Measurements from ENCODE around the gene NFIA. TPM values are rescaled to one million over a fixed set of nuclear protein-coding genes. Genes with fewer than 3 reads are reported as not detected.

NFIA gene
- total RNA-seq, 1 experiment from 2014 or later: 0.35 TPM

GRCh38 chr1:61245696-61246400, 163.5 kb downstream of the NFIA start:
- Histone ChIP-seq H3K79me2 (ENCODE audit: insufficient read depth, low read length) (no peaks in the 10 kb centered on the region), H4K8ac (replicated peaks; ENCODE audit: insufficient read length, low read depth, low read length) (no peak overlapping the region), H4K5ac (ENCODE audit: insufficient read length, low read depth, low read length) (no peak overlapping the region), H2BK20ac (ENCODE audit: low read depth, low read length, poor library complexity, severe bottlenecking) (no peak overlapping the region), H2BK12ac (ENCODE audit: insufficient read length, low read depth, low read length) (no peak overlapping the region), H2BK5ac (ENCODE audit: insufficient read length, low read length) (no peak overlapping the region), H3T11ph (ENCODE audit: low read length) (no peak overlapping the region), H3K27ac (ENCODE audit: insufficient read length, low read depth, low read length) (no peak overlapping the region), H3K23me2 (ENCODE audit: insufficient read length, low read depth, low read length, poor library complexity, severe bottlenecking) (no peaks in the 10 kb centered on the region), H3K79me1 (ENCODE audit: insufficient read depth, low read depth, low read length, poor library complexity, severe bottlenecking) (no peaks in the 10 kb centered on the region), H4K20me1 (ENCODE audit: control insufficient read depth, insufficient read depth, insufficient read length) (no peaks in the 10 kb centered on the region), H3K4me2 (ENCODE audit: insufficient read depth, insufficient read length, low read length) (no peak overlapping the region), H3K56ac (ENCODE audit: insufficient read length, low read depth, low read length) (no peak overlapping the region), H3K27me3 (ENCODE audit: insufficient read depth, low read length) (no peaks in the 10 kb centered on the region), H4K91ac (ENCODE audit: insufficient read length, low read depth, low read length) (no peak overlapping the region), H3K9me3 (ENCODE audit: control insufficient read depth, low read depth, low read length) (no peaks in the 10 kb centered on the region), H2BK120ac (ENCODE audit: low read depth, low read length, poor library complexity, severe bottlenecking) (no peak overlapping the region), H2BK15ac (ENCODE audit: low read depth, low read length) (no peak overlapping the region), H3K23ac (ENCODE audit: insufficient read length, low read depth, low read length) (no peak overlapping the region), H3K14ac (ENCODE audit: insufficient read depth, low read length) (no peak overlapping the region), H3K18ac (ENCODE audit: insufficient read length, low read depth, low read length) (no peak overlapping the region), H2AK5ac (ENCODE audit: insufficient read length, low read length) (no peak overlapping the region), H3K4me1 (ENCODE audit: insufficient read depth, low read length) (peaks cover 5% of the 10 kb centered on the region; the same call in 1 of the 2 replicates), H3K4ac (ENCODE audit: low read depth, low read length) (no peak overlapping the region), H2AFZ (ENCODE audit: low read length) (no peak overlapping the region), H3K9ac (ENCODE audit: extremely low read depth, insufficient read length, low read length) (no peak overlapping the region)
- no peak for TF ChIP-seq CTCF (conservative IDR thresholded peaks at IDR 0.05)
- Mint-ChIP-seq H3K27me3 (ENCODE audit: low read depth) (no peaks in the 10 kb centered on the region), H3K9me3 (peaks cover 0 to 10% of the 10 kb centered on the region in 2 experiments; a peak in 2 of 5 replicates), H3K36me3 (ENCODE audit: insufficient read depth in 1 of 3, low read depth in 3 of 3) (peaks cover 0 to 15% (median 2%) of the 10 kb centered on the region in 3 experiments; a peak in 2 of 7 replicates), H3K27ac (no peak overlapping the region), H3K4me1 (peaks cover 43 to 44% of the 10 kb centered on the region in 2 experiments), H3K4me3 (no peak overlapping the region)
- no peak for DNase-seq
- 100% methylated on average over 1 of the region's 7 CpGs for WGBS (ENCODE audit: extremely low coverage, insufficient read length, low lambda C conversion rate)

Data from H9 (cell line).